GM12878 (cell line): ENCODE measurements around the gene FBXO3.

Experiments
- CHD2 ChIP-seq: IDR thresholded peaks from 2 replicates; pipeline ENCODE4 v1.6.1; 2011; ENCODE audit warnings: low read depth, low read length, improper control_type of control experiment, borderline replicate concordance
- GABPA ChIP-seq: IDR thresholded peaks from 2 replicates; pipeline ENCODE4 v1.6.1; 2014; ENCODE audit warnings: antibody characterized with exemption, low read depth, mild to moderate bottlenecking, inconsistent platforms
- MTA2 ChIP-seq: fragments of 450-650 bp; IDR thresholded peaks from 2 replicates; pipeline ENCODE4 v1.6.1; 2016; ENCODE audit warnings: low read depth, mild to moderate bottlenecking, moderate library complexity
- POLR2AphosphoS5 ChIP-seq: IDR thresholded peaks from 2 replicates; pipeline ENCODE4 v1.6.1; 2011; ENCODE audit warnings: mild to moderate bottlenecking, low read length, inconsistent platforms
- RAD21 ChIP-seq: IDR thresholded peaks from 2 replicates; pipeline ENCODE4 v1.6.1; 2011; ENCODE audit warnings: mild to moderate bottlenecking, low read depth, low read length, moderate library complexity; ENCODE audit not compliant: insufficient read depth
- SREBF2 ChIP-seq: IDR thresholded peaks from 2 replicates; pipeline ENCODE4 v1.6.1; 2012; ENCODE audit warnings: mild to moderate bottlenecking, low read length
- SUPT20H ChIP-seq: IDR thresholded peaks from 2 replicates; pipeline ENCODE4 v1.6.1; 2011; ENCODE audit warnings: low read depth, mild to moderate bottlenecking, low read length, moderate library complexity, borderline replicate concordance; ENCODE audit not compliant: control insufficient read depth
- SUZ12 ChIP-seq: fragments of 200-600 bp; sonication (generic); IDR thresholded peaks from one replicate; pipeline ENCODE4 v1.6.1; 2018; ENCODE audit warnings: antibody characterized with exemption, mild to moderate bottlenecking; ENCODE audit not compliant: unreplicated experiment
- ZBED1 ChIP-seq: IDR thresholded peaks from 2 replicates; pipeline ENCODE4 v1.6.1; 2016; ENCODE audit warnings: borderline replicate concordance
- TF ChIP-seq, protein P1 (sequence below), 3 experiments: IDR thresholded peaks in 2 of 3; conservative IDR thresholded peaks in 1 of 3; 2 replicates each; pipeline ENCODE4 v1.5.1; 2011; ENCODE audit warnings: low read depth in 3 of 3, low read length in 3 of 3, mild to moderate bottlenecking in 3 of 3, control low read depth in 2 of 3, moderate library complexity in 2 of 3, inconsistent platforms in 1 of 3, mixed read lengths in 1 of 3; ENCODE audit not compliant: control insufficient read depth in 2 of 3, insufficient read depth in 1 of 3; ENCODE audit errors: extremely low read depth in 1 of 3
- TF ChIP-seq, protein P2 (sequence below): fragments of 450-650 bp; IDR thresholded peaks from 2 replicates; pipeline ENCODE4 v1.6.1; 2016; ENCODE audit warnings: mild to moderate bottlenecking
- TF ChIP-seq, protein P3 (sequence below): IDR thresholded peaks from 2 replicates; pipeline ENCODE4 v1.6.1; 2012; ENCODE audit warnings: low read length, inconsistent platforms
- TF ChIP-seq, protein P4 (sequence below): IDR thresholded peaks from 2 replicates; pipeline ENCODE4 v1.6.1; 2011; ENCODE audit warnings: low read depth, mild to moderate bottlenecking, low read length, moderate library complexity, borderline replicate concordance; ENCODE audit errors: extremely low read depth

DNA sequence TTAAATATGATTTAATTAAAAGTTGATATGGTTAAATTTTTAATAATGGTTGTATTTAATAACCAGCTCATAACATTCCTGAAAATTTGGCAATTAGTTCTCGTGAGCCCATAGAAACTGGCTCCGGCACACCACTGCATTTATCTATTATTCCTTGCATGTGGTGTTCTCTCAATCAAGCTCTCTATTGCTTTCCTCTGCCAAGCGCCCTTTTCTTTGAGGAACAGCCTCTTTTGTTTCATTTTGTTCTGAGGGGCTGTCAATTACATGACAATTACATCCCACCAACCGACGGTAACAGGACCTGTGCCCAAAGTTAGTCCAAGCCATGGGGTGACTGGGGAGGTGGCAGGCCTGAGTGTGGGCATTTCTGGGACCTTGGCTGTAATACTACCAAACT lies 81.8 kb downstream of the FBXO3 start:
- TF ChIP-seq, protein P1, sequence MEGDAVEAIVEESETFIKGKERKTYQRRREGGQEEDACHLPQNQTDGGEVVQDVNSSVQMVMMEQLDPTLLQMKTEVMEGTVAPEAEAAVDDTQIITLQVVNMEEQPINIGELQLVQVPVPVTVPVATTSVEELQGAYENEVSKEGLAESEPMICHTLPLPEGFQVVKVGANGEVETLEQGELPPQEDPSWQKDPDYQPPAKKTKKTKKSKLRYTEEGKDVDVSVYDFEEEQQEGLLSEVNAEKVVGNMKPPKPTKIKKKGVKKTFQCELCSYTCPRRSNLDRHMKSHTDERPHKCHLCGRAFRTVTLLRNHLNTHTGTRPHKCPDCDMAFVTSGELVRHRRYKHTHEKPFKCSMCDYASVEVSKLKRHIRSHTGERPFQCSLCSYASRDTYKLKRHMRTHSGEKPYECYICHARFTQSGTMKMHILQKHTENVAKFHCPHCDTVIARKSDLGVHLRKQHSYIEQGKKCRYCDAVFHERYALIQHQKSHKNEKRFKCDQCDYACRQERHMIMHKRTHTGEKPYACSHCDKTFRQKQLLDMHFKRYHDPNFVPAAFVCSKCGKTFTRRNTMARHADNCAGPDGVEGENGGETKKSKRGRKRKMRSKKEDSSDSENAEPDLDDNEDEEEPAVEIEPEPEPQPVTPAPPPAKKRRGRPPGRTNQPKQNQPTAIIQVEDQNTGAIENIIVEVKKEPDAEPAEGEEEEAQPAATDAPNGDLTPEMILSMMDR (IDR thresholded peaks at IDR 0.05 in 2 of 3, conservative IDR thresholded peaks at IDR 0.05 in 1 of 3; ENCODE audit: control insufficient read depth in 2 of 3, extremely low read depth in 1 of 3, insufficient read depth in 1 of 3, low read depth in 3 of 3, low read length in 3 of 3) = no peak
- TF ChIP-seq SUZ12 = no peak
- TF ChIP-seq POLR2AphosphoS5 = no peak
- TF ChIP-seq, protein P2, sequence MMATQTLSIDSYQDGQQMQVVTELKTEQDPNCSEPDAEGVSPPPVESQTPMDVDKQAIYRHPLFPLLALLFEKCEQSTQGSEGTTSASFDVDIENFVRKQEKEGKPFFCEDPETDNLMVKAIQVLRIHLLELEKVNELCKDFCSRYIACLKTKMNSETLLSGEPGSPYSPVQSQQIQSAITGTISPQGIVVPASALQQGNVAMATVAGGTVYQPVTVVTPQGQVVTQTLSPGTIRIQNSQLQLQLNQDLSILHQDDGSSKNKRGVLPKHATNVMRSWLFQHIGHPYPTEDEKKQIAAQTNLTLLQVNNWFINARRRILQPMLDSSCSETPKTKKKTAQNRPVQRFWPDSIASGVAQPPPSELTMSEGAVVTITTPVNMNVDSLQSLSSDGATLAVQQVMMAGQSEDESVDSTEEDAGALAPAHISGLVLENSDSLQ = no peak
- no peak for TF ChIP-seq GABPA
- no peak for TF ChIP-seq MTA2
- TF ChIP-seq SUPT20H = no peak
- no peak for TF ChIP-seq ZBED1
- TF ChIP-seq, protein P3, sequence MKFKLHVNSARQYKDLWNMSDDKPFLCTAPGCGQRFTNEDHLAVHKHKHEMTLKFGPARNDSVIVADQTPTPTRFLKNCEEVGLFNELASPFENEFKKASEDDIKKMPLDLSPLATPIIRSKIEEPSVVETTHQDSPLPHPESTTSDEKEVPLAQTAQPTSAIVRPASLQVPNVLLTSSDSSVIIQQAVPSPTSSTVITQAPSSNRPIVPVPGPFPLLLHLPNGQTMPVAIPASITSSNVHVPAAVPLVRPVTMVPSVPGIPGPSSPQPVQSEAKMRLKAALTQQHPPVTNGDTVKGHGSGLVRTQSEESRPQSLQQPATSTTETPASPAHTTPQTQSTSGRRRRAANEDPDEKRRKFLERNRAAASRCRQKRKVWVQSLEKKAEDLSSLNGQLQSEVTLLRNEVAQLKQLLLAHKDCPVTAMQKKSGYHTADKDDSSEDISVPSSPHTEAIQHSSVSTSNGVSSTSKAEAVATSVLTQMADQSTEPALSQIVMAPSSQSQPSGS = no peak
- TF ChIP-seq, protein P4, sequence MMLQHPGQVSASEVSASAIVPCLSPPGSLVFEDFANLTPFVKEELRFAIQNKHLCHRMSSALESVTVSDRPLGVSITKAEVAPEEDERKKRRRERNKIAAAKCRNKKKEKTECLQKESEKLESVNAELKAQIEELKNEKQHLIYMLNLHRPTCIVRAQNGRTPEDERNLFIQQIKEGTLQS = no peak
- TF ChIP-seq SREBF2 = no peak
- TF ChIP-seq CHD2 = no peak
- no peak for TF ChIP-seq RAD21
